ENCODE measurements around the gene NKTR. TPM values are rescaled to one million over a fixed set of nuclear protein-coding genes. Genes with fewer than 3 reads are reported as not detected.
"Not testable (repeated sequence)": the region's sequence is repeated elsewhere in the genome, so short reads cannot be mapped to it uniquely, and the experiment has no call there.

The NKTR gene
- 246 TPM for total RNA-seq

GRCh38 chr3:42600111-42600957, at the start of gene NKTR:
TSS of gene NKTR (plus strand) at chr3:42600686. CDS start at chr3:42601007, 321 bp downstream.
- peak; percentile 95 for DNase-seq

GRCh38 chr3:42552830-42553229, 47.7 kb upstream of the NKTR start:
- no peak for DNase-seq

- DNase-seq = no peak
These were observed 44.3 kb upstream of the NKTR start for GRCh38 chr3:42556089-42556632.

GRCh38 chr3:42556817-42557216, 43.7 kb upstream of the NKTR start:
- not testable (repeated sequence) for DNase-seq

GRCh38 chr3:42557854-42558253, 42.6 kb upstream of the NKTR start:
- no peak for DNase-seq

- no peak for DNase-seq
These were observed 38.2 kb upstream of the NKTR start for GRCh38 chr3:42562047-42562907.

GRCh38 chr3:42569593-42570142, 30.8 kb upstream of the NKTR start:
- DNase-seq = no peak

- no peak for DNase-seq
These were observed 28.2 kb upstream of the NKTR start for GRCh38 chr3:42572278-42572677.

GRCh38 chr3:42575137-42575741, 25.2 kb upstream of the NKTR start:
- DNase-seq = no peak

- no peak for DNase-seq
These were observed 22.4 kb upstream of the NKTR start for GRCh38 chr3:42578054-42578453.

GRCh38 chr3:42579346-42579745, 21.1 kb upstream of the NKTR start:
- DNase-seq = not testable (repeated sequence)

GRCh38 chr3:42581400-42581708, 19.1 kb upstream of the NKTR start:
- no peak for DNase-seq

GRCh38 chr3:42581709-42582473, 18.6 kb upstream of the NKTR start, which contains the start of gene SEC22C:
TSS of gene SEC22C (minus strand) at chr3:42581967. CDS start at chr3:42569046, 12,921 bp downstream.
- DNase-seq = peak; percentile 93

- DNase-seq = no peak
These were observed 17.9 kb upstream of the NKTR start for GRCh38 chr3:42582474-42583070.

GRCh38 chr3:42588625-42589024, 11.9 kb upstream of the NKTR start:
- no peak for DNase-seq

GRCh38 chr3:42589382-42590109, 10.9 kb upstream of the NKTR start:
- no peak for DNase-seq

- DNase-seq = no peak
These were observed 9.3 kb upstream of the NKTR start for GRCh38 chr3:42590989-42591756.

- no peak for DNase-seq
These were observed 8.7 kb upstream of the NKTR start for GRCh38 chr3:42591811-42592210.

GRCh38 chr3:42593635-42594034, 6.9 kb upstream of the NKTR start:
- DNase-seq = no peak

GRCh38 chr3:42595682-42596081, 4.8 kb upstream of the NKTR start:
- DNase-seq = no peak
